Right ventricle myocardium superior (tissue), 1 donor: Measurements from ENCODE around the gene TSPAN11. TPM values are rescaled to one million over a fixed set of nuclear protein-coding genes. Genes with fewer than 3 reads are reported as not detected.
A peak's percentile ranks its signal among the peaks of the same experiment; 100 is the strongest.

Source experiments
- ATAC-seq: fragments of 200-7000 bp; cut with Tn5 transposase; one replicate; pipeline ENCODE4 v1.9.1; 2020; ENCODE audit warnings: mild to moderate bottlenecking; ENCODE audit not compliant: poor library complexity
- DNase-seq: peaks from one replicate; pipeline ENCODE4 v3.0.0-alpha.2; 2020
- intact Hi-C: fragments of 100-400 bp; cut with DNase I; formaldehyde crosslinking; loops from one replicate; pipeline ENCODE4 v1.11.2; 2022
- total RNA-seq: library from RNA; stranded (reverse); fragmentation: NEBNext Ultra II Directional; extraction: Animal tissue kit (Norgen Biotek cat#: 25700); gene quantifications from one replicate; pipeline ENCODE4 v1.2.1, GENCODE V29; 2021
- donor health status: DM: no; HTN: yes; CAD: no; lungs with severe emphysema.

Gene TSPAN11
- total RNA-seq, 1 donor from 2014 or later: 1.9 TPM

DNA sequence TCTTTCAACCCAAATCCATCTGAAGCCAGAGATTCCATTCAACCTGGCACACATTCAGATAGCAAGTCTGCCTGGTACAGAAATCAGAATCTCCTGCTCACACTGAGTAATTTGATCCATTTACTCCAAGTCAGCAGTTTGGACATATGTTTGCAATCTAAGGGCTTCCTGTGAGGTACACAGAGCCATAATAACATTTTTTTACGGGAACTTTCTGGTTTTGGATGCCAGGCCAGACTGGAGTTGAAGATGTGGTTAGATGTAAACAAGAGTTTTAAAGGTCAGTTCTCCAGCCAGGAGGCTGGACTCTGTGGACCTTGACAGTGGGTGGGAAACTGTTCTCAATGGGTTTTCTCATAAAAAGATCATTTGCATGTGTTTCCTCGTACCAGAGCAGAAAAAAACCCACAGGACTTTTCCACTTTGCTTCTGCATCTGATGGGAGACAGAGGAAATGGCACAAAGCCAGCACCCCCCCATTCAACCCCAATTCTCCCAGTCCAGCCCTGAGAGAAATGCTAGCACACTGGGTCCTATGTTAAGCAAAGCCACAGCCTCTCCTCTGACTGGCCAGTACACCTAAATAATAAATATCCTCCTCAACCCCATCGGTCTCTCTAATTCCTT is 17.7 kb upstream of the TSPAN11 start:
- intact Hi-C loops: no loop called here
- ATAC-seq (peak; percentile 38), DNase-seq (no peak)

DNA sequence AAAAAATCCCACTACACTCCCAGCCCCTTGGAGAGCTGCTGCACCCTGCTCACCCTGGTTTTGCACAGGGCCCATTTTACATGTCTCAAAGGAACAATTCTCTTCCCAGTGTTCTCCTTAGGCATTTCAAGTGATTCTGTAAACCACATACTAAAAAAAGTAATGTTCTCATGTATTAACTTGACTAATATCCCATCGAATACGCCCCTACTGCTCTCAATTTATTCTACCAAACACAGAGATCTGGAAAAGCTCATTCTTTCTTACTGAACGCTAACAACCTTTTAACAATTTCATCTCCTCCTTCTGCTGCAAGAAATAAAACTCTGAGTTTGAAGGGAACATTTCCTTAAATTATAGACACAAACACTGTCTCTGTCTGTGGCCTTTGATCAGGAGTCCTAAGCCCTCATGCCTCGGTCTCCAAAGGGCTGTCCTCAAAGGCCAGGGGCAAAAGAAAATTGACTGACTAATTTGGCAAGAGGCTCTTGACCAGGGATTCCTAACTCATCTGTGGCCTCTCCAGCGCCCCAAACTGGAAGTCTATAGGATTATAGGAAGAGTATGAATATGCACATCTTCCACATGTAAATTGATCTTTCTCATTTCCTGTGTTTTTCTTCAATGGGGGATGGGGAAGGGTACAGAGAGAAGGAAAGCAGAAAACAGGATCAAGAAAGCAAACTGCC is 17.1 kb upstream of the TSPAN11 start:
- intact Hi-C loops: no loop called here
- ATAC-seq (no peak), DNase-seq (no peak)

DNA sequence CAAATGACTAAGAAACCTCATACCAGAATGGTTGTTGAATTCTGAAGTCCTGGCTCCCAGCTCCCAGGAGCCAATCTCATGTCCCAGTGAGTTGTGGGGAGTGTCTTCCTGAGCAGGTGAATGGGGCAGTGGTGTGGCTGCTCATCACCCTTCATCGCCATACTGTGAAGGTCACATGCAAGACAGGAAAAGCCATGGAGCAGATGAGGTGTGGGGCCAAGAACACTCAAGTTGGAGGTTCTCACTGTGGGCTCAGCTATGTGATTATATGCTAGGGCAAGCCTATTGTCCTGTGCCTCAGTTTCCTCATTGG is 16.6 kb upstream of the TSPAN11 start:
- no peak for ATAC-seq

DNA sequence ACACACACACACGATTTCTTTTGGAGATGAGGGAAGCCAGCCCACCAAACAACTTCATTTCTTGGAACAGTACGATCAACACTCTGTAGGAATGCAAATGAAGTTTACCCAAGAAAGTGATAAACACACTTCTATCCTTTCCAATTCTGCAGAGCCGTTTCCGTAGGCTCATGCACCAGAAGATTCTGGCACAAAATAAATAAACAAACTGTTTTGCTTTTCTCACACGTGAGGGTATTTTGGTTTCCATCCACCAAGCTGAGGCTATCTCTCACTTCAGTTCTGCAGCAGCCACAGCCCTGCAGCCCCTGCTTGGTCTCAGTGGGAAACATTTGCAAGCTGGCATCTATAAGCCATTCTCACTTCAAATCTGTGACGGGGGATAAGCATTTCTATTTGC is 15.3 kb upstream of the TSPAN11 start:
- DNase-seq (no peak), ATAC-seq (no peak)
- intact Hi-C loops: no loop called here

More for the DNA sequence above, 16.6 kb upstream of the TSPAN11 start:
- DNase-seq: no peak
- intact Hi-C loops: no loop called here

DNA sequence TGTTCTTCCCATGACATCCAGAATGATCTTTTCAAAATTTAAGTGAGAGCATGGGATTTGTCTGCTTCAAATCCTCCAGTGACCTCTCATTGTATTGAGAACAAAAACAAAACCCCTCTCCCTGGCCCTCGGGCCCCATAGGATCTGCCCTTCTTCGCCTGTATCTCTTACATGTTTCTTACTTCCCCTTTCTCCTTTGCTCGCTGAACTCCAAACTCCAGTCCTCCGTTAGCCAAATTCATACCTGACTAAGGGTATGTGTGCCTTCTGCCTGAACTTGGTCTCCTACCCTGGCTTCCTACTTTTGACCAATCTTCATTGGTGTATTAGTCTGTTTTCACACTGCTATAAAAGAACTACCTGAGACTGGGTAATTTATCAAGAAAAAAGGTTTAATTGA is 13.2 kb upstream of the TSPAN11 start:
- ATAC-seq: no peak
- DNase-seq: no peak
- intact Hi-C loops: no loop called here

DNA sequence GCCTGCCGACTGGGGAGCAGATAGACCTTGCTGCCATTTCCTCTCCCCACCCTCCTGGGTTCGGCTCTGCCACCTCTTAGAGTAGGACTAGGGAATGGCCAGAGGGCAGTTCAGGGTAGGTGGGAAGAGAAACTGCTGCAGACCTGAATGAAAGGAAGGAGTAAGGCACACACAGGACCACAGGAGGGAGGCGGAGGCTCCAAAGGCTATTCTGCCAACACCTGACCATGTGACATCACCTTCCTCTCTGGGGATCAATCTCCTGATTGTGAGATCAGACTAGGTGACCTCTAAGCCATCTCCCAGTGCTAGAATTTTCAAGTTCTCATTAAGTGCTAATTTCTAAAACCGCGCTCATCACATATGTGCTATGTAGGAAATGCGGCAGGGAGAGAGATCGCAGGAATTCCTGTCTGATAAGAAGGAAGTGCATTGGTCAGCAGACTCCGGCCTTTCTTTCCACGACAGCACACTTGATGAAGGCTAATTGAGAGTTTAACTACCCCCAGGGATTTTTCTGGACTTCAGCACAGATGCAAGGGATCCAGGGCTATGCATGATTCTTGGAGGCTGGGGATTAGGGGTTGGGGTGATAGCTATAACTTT is 11.5 kb upstream of the TSPAN11 start:
- ATAC-seq (no peak), DNase-seq (no peak)
- intact Hi-C loops: no loop called here

DNA sequence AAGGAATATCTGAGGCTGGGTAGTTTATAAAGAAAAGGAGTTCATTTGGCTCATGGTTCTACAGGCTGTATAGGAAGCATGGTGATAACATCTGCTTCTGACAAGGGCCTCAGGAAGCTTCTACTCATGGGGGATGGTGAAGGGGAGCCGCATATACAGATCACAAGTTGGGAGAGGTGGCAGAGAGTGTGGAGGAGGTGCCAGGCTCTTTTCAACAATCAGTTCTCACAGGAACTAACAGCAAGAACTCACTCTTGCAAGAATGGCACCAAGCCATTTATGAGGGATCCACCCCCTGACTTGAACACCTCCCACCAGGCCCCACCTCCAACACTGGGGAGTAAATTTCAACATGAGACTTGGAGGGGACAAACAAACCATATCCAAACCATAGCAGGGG is 3.5 kb upstream of the TSPAN11 start:
- no peak for DNase-seq
- ATAC-seq: peak; percentile 66
- intact Hi-C loops: no loop called here

DNA sequence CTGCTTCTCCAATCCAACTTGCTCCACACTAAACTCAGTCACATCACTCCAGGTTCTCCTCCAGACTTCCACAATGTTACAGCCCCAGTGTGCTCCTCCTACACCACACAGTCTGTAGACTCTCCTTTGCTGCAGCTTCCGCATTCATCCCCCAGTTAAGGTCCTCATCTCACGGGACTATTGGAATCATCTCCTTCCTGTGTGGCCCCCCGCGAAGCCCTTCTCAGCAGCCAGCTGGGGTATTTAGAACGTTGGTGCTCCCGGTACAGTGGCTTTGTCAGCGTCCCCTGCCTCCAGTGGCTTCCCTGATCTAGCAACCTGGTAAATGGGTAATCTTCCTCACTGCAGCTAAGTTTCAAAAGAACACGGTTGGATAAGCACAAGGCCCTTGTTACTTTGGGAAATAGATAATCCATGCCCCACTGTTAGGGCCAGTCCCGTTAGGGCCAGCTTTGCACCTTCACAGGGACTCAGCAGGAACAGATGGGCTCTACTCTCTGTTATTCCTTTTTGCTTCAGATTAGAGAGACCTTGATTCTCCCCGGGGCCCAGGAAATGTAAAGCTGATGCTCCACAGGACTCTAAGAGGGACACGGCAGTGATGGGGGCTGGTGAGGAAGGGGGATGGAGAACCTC is 823 bp upstream of the TSPAN11 start:
- ATAC-seq: no peak
- no peak for DNase-seq
- intact Hi-C loops: no loop called here

DNA sequence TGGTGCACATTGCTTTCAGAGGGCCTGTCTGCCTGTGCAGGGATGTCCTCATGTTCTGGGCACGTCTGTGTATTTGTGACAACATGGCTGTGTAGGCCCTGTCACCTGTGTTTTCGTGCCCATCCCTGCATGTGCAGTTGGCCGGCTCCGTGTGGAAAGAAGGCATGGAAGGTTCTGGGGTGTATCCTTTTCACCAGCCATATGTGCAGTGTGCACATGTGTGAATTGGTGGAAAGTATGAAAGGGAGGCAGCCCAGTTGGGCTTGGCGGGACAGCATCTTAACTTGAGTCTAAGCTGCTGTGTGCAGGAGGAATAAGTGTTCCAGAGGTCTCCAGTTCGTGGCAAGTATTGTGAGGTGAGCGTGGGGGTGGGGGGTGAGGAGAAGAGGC is 669 bp downstream of the TSPAN11 start:
- intact Hi-C loops: no loop called here
- DNase-seq (no peak), ATAC-seq (no peak)

DNA sequence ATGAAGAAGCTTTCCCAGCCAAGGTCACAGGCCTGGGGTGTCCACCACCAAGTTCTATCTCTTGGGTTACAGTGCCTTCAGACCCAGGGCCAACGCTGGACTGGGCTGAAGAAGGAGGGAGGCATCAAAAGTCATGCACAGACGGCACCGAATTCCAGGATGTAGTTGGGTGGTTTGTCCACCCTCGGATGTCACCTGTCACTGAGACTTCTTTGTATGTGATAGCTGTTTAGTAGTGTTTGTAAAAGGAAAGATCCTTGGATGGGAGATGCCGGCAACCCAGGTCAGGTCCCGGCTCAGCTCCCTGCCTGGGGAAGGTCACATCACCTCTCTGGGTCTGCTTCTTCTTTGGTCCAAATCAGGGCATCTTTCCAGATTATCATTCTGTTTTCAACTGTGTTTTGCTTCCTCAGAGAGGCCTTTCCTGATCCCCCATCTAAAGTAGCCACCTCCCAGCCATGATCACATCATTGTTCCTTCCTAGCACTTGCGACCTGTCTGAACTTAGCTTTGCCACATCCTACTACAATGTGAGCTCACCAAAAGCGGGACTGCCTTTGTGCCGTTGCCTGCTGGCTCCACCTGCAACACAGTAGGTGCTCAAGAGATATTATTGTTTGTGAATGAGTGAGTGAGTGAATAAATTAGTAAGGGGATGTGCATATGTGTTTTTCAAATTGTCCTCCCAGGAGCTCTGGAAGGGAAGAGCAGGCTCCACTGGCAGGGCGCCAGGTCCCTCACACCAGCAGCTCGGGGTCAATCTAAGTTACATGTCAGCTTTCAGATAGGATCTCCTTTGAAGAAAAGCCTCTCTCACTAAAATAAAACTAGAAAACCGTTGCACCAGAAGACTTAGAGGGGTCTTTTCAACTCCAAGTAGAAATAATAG is 2.1 kb downstream of the TSPAN11 start:
- intact Hi-C loops: no loop called here
- ATAC-seq (no peak), DNase-seq (peak; percentile 68)

DNA sequence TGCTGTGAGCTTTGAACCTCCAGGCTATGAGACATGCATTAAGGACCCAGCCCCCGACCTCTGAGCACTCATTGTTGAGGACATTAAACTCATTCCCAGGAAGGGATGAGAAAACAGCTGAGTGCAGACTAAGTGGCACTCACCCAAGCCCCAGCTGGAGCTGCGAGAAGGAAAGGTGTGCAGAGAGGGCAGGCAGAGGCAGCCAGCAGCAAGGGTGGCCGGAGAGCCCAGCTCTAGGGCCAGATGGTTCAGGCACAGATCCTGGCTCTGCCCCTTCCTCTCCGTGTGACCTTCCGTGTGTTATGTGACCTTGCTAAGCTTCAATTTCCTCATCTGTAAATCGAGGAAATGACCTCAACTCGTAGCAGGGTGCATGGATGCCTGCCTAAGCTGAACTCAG is 3.7 kb downstream of the TSPAN11 start:
- DNase-seq (no peak), ATAC-seq (no peak)
- intact Hi-C loops: no loop called here

DNA sequence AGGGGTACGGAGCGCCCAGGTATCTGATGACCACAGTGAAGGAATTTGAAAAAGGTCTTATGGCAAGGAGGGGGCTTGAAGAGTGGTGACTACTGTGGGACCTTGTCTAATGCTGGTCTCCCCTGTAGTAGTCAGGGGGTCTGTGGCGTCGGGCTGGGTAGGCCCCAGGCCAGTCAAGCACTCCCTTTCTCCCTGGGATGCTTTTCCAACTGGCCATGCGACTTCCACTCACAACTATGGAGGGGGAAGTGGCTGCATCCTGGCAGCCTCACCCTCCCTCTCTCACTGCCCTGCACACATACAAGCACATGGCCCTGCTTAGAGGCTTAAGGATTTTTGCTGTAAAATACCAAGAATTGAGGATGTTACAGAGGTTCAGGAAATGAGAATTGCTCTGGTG is 4.1 kb downstream of the TSPAN11 start:
- intact Hi-C loops: no loop called here
- no peak for DNase-seq
- no peak for ATAC-seq

DNA sequence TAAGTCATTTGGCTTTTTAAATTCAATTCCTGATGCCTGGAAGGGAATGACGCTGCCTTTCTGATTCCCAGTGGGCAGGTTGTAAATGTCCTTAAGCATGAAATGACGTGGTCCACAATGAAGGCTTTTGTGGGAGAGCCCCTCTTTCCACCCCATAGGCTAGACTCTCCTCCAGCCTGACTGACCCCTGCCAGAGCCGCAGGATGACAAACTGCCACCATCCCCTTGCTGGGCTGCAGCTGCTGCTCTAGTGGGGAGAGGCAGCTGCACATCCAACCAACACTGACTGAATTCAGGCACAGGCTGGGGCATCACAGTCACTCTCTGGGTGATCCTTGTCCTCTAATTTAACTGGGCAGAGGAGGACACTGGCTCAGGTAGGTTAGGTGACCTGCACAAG is 6.3 kb downstream of the TSPAN11 start:
- ATAC-seq (no peak), DNase-seq (no peak)
- intact Hi-C loops: no loop called here

DNA sequence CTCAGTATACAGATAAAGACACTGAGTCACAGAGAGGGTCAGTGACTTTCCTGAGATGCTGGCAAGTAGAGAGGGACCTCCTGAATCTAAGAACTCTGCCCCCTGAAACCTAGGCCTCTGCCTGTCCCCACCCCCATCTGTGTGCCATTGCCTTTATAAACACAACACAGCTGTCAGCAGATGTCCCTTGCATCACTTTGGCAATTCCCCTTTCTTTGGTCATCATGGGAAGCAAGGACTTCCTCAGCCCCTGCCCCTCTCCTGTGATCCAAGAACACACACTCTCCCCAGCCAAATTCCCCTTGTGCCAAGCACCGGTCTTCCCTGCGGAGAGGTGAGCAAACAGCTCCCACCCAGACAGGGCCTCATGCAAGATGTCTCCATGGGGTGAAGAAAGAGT is 8.3 kb downstream of the TSPAN11 start:
- ATAC-seq: no peak
- intact Hi-C loops: no loop called here
- DNase-seq: no peak

DNA sequence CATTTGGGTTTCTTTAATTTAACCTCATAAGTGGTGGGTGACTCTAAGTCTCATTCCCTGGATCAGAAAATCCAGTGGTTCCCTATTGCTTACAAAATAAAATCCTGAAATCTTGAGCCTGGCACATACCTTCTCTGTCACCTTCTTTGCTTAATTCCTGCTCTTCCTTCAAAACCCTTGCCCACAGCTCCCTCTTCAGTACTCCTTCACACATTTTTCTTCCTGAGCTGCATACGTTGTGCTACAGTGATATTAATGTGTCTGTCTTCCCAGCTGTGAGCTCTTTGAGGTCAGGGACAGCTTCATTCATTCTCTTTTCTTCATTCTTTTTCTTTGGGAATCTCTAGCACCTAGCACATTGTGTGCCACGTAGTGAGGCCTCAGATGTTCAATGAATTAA is 9.5 kb downstream of the TSPAN11 start:
- intact Hi-C loops: no loop called here
- DNase-seq (no peak), ATAC-seq (no peak)

DNA sequence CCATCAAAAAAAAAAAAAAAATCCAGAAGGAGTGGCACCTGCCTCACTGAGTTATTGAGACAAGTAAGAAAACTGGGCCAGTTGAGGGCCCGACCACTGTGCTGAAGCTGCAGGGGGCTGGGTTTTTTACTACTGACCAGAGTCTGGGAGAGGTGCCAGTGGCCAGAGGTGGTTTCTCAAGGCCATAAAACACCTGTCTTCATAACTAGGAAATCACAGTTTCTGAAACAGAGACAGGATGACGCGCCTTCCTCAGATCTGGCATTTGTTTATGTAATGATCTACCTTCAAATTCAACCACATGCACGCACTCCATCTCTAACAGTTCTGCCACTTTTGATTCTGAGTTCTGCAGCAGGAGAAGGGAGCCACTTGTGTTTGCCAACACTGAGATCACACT is 12.7 kb downstream of the TSPAN11 start:
- DNase-seq: no peak
- intact Hi-C loops: no loop called here
- no peak for ATAC-seq

DNA sequence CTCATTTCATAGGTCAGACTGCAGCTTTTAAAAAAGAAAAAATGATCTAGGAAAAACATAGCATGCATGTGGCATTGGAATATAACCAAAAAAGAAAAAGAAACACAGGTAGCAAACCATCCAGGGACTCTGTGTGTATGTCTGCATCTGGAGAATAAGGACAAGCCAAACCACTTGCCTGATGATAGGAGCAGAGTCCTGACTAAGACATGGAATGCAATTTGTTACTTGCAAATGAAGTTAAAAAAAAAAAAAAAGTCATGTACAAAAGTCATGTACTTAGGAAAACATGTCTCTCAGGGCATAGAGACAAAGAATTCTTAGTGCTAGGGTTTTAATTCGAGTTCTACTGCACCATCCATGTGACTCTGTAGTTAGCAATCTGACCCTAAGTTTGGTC is 15.9 kb downstream of the TSPAN11 start:
- ATAC-seq: no peak
- DNase-seq: no peak
- intact Hi-C loops: no loop called here

DNA sequence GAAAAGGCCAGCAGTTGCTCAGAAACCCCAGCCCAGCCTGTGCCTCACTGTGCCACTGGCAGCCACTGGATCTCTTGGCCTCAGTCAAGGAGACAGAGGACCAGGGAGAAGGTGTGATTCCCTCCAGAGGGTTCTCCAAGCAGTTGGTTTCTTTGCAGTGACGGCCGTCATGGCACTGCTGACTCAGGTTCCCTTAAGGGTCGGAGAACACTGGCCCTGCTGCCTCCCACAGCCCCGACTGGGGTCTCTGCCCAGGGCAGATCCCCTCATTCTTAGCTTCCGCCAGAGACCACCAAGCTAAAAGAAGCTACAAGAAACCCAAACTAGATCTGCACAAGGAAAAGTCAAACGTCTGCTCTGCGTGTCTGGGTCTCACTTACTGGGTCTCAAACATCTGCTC is 16.4 kb downstream of the TSPAN11 start:
- DNase-seq: no peak
- intact Hi-C loops: no loop called here
- ATAC-seq: no peak

DNA sequence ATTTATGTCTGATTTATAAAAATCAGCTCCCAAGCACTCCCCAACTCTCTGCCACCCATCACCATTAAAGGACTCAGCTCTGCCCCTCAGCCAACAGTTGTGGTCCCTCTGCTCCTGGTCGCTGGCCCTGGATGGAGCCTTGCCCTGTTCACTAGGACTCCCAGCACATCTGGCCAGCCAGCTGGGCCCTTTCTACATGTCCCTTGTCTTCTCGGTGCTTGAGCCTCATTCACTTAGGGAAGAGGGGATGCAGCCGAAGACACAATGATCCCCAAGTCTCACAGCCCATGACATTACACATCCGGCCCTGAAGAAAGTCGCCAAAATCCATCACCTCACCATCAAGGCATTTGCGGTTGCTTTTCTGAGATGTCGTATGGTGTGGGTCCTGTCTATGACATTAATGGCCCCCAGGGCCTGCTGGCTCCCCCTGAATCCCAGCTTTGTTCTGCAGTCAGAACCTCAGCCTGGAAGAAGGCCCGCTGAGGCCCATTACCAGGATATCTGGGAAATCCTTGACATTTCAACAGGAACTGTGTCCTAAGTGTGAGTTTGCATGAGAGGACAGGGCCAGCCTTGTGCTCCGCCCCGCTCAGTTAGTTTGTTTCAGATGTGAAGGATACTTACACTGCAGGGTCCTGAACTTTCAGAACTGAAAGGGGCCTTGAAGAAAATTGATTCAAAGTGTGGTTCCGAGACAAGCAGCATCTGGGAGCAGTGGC is 19.1 kb downstream of the TSPAN11 start:
- ATAC-seq: no peak
- intact Hi-C loops: no loop called here
- DNase-seq: no peak
